K562 (cell line): ENCODE measurements around the gene BCL2L13. TPM values are rescaled to one million over a fixed set of nuclear protein-coding genes. Genes with fewer than 3 reads are reported as not detected.

Experiments used
- ATAC-seq: fragments of 200-7000 bp; cut with Tn5 transposase; 3 replicates; pipeline ENCODE4 v1.9.1; 2020; ENCODE audit warnings: moderate library complexity
- BruUV-seq: library from RNA; stranded (reverse); fragments of 400-500 nt; replicated peaks from 2 replicates; lab custom pipeline; 2021; lab: Mats Ljungman, UMichigan
- CTCF ChIA-PET: fragments of 300-600 bp; formaldehyde crosslinking; extraction: SDS; loops from one replicate; lab custom pipeline; 2021; ENCODE audit warnings: low intra/inter-chr PET ratio; lab: Yijun Ruan, JAX
- POLR2A ChIA-PET: fragments of 300-600, 350-650 bp; sonication (Branson Sonifier 250); formaldehyde crosslinking; extraction: SDS; loops from one replicate; lab custom pipeline; 2021; ENCODE audit warnings: antibody characterized with exemption, inconsistent platforms; lab: Yijun Ruan, JAX
- DNase-seq, 4 experiments: peaks; one replicate each; pipeline versions ENCODE4 v3.0.0 to v3.0.0-alpha.2; 2011 to 2018; ENCODE audit warnings: low spot score in 3 of 4, mixed read lengths in 3 of 4; ENCODE audit errors: extremely low read depth in 1 of 4
- FAIRE-seq: peaks from 2 replicates; lab custom pipeline; 2011; peaks lifted over from hg19 to GRCh38; lab: Jason Lieb, UNC
- H2AFZ ChIP-seq: 2 replicates; pipeline ENCODE4 v1.6.0; 2011; ENCODE audit warnings: low read depth, low read length, control low read depth, inconsistent platforms
- H3K27ac ChIP-seq: fragments of 200-600 bp; 3 replicates; pipeline ENCODE4 v1.8.0; 2011; ENCODE audit warnings: low read depth, mild to moderate bottlenecking, control low read depth, inconsistent platforms, low read length, moderate library complexity, mixed read lengths; ENCODE audit errors: extremely low read depth
- H3K27me3 ChIP-seq, 2 experiments: fragments of 300-600 bp in 1 of 2; 2 replicates in 1 of 2; 3 replicates in 1 of 2; pipeline versions ENCODE4 v1.6.0 to v1.8.0; 2011; ENCODE audit warnings: inconsistent platforms in 2 of 2, low read length in 2 of 2, mild to moderate bottlenecking in 1 of 2, mixed read lengths in 1 of 2, moderate library complexity in 1 of 2; ENCODE audit not compliant: control insufficient read depth in 2 of 2, insufficient read depth in 2 of 2
- H3K36me3 ChIP-seq: fragments of 300-600 bp; 3 replicates; pipeline ENCODE4 v1.8.0; 2011; ENCODE audit warnings: mild to moderate bottlenecking, low read length, inconsistent platforms; ENCODE audit not compliant: control insufficient read depth, insufficient read depth
- H3K4me1 ChIP-seq, 2 experiments: fragments of 200-600 bp in 1 of 2; replicated peaks in 1 of 2; 2 replicates in 1 of 2; 3 replicates in 1 of 2; pipeline versions ENCODE4 v1.5.1 to v1.8.0; 2011; ENCODE audit warnings: inconsistent platforms in 2 of 2, low read length in 2 of 2, mild to moderate bottlenecking in 1 of 2, mixed read lengths in 1 of 2, moderate library complexity in 1 of 2; ENCODE audit not compliant: control insufficient read depth in 2 of 2, insufficient read depth in 2 of 2
- H3K4me2 ChIP-seq: 2 replicates; pipeline ENCODE4 v1.6.1; 2011; ENCODE audit warnings: low read length, control low read depth, inconsistent platforms, mixed read lengths; ENCODE audit not compliant: insufficient read depth
- H3K4me3 ChIP-seq: fragments of 200-600 bp; sonication (generic), shearing (Covaris generic); 2 replicates; pipeline ENCODE4 v1.5.1; 2016; ENCODE audit warnings: control low read depth, inconsistent platforms
- H3K79me2 ChIP-seq: fragments of 200-600 bp; 3 replicates; pipeline ENCODE4 v1.8.0; 2011; ENCODE audit warnings: low read length, inconsistent platforms; ENCODE audit not compliant: control insufficient read depth, insufficient read depth
- H3K9ac ChIP-seq, 2 experiments: 2 replicates each; pipeline versions ENCODE4 v1.6.0 to v1.6.1; 2011; ENCODE audit warnings: low read depth in 2 of 2, low read length in 2 of 2, control low read depth in 1 of 2, inconsistent platforms in 1 of 2, mild to moderate bottlenecking in 1 of 2, mixed read lengths in 1 of 2; ENCODE audit not compliant: insufficient read depth in 1 of 2
- H3K9me1 ChIP-seq: one replicate; pipeline ENCODE4 v1.6.0; 2011; ENCODE audit warnings: inconsistent platforms, mild to moderate bottlenecking, low read length, moderate library complexity; ENCODE audit not compliant: control insufficient read depth, insufficient read depth
- H3K9me3 ChIP-seq: replicated peaks from 2 replicates; pipeline ENCODE4 v1.5.1; 2011; ENCODE audit warnings: low read depth, low read length, inconsistent platforms; ENCODE audit not compliant: control insufficient read depth, insufficient read depth
- H4K20me1 ChIP-seq: replicated peaks from 2 replicates; pipeline ENCODE4 v1.6.1; 2011; ENCODE audit warnings: low read length, inconsistent platforms, mixed read lengths; ENCODE audit not compliant: control insufficient read depth, insufficient read depth
- BACH1 ChIP-seq: fragments of 200-800 bp; sonication (Bioruptor generic); IDR thresholded peaks from 2 replicates; pipeline ENCODE4 v1.6.1; 2016; ENCODE audit warnings: missing genetic modification characterization, missing compliant biosample characterization
- CBX8 ChIP-seq: fragments of 200-600 bp; sonication (generic); IDR thresholded peaks from 2 replicates; pipeline ENCODE4 v1.6.1; 2012; ENCODE audit warnings: borderline replicate concordance, mixed run types, low read depth, mild to moderate bottlenecking, moderate library complexity, mixed read lengths, low read length, control low read depth, inconsistent platforms; ENCODE audit not compliant: poor library complexity, severe bottlenecking; ENCODE audit errors: extremely low read depth
- LCOR ChIP-seq: sonication (generic); formaldehyde crosslinking; IDR thresholded peaks from 2 replicates; pipeline ENCODE4 v1.8.0; 2022; ENCODE audit warnings: mild to moderate bottlenecking, missing genetic modification reagents
- MTF1 ChIP-seq: fragments of 250-450 bp; sonication (Bioruptor Pico); IDR thresholded peaks from 2 replicates; pipeline ENCODE4 v1.9.0; 2021; ENCODE audit warnings: moderate library complexity, mild to moderate bottlenecking, inconsistent platforms, borderline replicate concordance
- PHF20 ChIP-seq: fragments of 450-650 bp; IDR thresholded peaks from 2 replicates; pipeline ENCODE4 v1.6.1; 2018; ENCODE audit not compliant: partially characterized antibody
- SETDB1 ChIP-seq: IDR thresholded peaks from one replicate; pipeline ENCODE4 v1.6.1; 2012; ENCODE audit warnings: low read length, control low read depth, inconsistent platforms
- SIN3A ChIP-seq, 2 experiments: fragments of 150-350 bp in 1 of 2; IDR thresholded peaks; 2 replicates each; pipeline ENCODE4 v1.6.1; 2011 to 2016; ENCODE audit warnings: borderline replicate concordance in 2 of 2, low read depth in 2 of 2, low read length in 2 of 2, mild to moderate bottlenecking in 2 of 2, moderate library complexity in 2 of 2; ENCODE audit not compliant: control insufficient read depth in 1 of 2
- ZNF41 ChIP-seq: fragments of 250-450 bp; sonication (Bioruptor Pico); conservative IDR thresholded peaks from 2 replicates; pipeline ENCODE4 v1.4.0; 2020; ENCODE audit warnings: mild to moderate bottlenecking
- WGBS: fragments of 100-300 bp; shearing (Covaris generic); methylation state at CpG from one replicate; pipeline ENCODE4 v1.1.6; 2016; ENCODE audit warnings: low coverage, mixed read lengths; ENCODE audit not compliant: insufficient coverage; ENCODE audit errors: missing lambda C conversion rate; 5-methylcytosine and 5-hydroxymethylcytosine counted together
- in situ Hi-C: fragments of 300-500 bp; cut with MboI; formaldehyde crosslinking; loops from 4 replicates; pipeline ENCODE4 v1.15.0; 2018; ENCODE audit warnings: inconsistent platforms, mixed read lengths
- intact Hi-C: fragments of 100-400 bp; cut with micrococcal nuclease; formaldehyde crosslinking; loops from 2 replicates; pipeline ENCODE4 v1.14.2; 2022
- polyA plus RNA-seq, 8 experiments: library from polyadenylated mRNA; depleted of rRNA in 4 of 8; stranded (reverse) in 5 of 8; unstranded in 3 of 8; fragments of >200 nt; fragmentation: Nextera tagmentation in 2 of 8; fragmentation: Illumina TruSeq in 1 of 8; extraction: Ambion mirVana in 2 of 8; extraction: Trizol in 1 of 8; gene quantifications; 2 replicates each; pipeline versions ENCODE4 v1.2.1 to v1.2.3, GENCODE V29; 2011 to 2014; ENCODE audit warnings: inconsistent platforms in 1 of 8, missing spikeins in 1 of 8
- total RNA-seq, 7 experiments: library from RNA; depleted of rRNA in 6 of 7; stranded (reverse); fragments of >200 nt in 6 of 7; fragmentation: Illumina TruSeq in 2 of 7; extraction: Trizol in 2 of 7; gene quantifications; 2 replicates each; pipeline versions ENCODE4 v1.2.1 to v1.2.3, GENCODE V29; 2011 to 2021; ENCODE audit warnings: low replicate concordance in 1 of 7
- TF ChIP-seq, protein P1 (sequence below): sonication (generic); formaldehyde crosslinking; IDR thresholded peaks from 2 replicates; pipeline ENCODE4 v1.8.1; 2023; ENCODE audit warnings: missing genetic modification reagents, mild to moderate bottlenecking, borderline replicate concordance
- TF ChIP-seq, protein P2 (sequence below): fragments of 450-650 bp; formaldehyde crosslinking; IDR thresholded peaks from 2 replicates; pipeline ENCODE4 v1.4.0; 2022; ENCODE audit warnings: missing genetic modification characterization
- TF ChIP-seq, protein P3 (sequence below): fragments of 450-650 bp; IDR thresholded peaks from 2 replicates; pipeline ENCODE4 v1.6.1; 2017; ENCODE audit warnings: antibody characterized with exemption

Gene BCL2L13
- total and polyA plus RNA-seq, 9 of the 15 experiments (the other 6 are each of a cell fraction or from before 2014, with no cell fraction given) = 41.5 to 63.4 (median 56.5) TPM

DNA sequence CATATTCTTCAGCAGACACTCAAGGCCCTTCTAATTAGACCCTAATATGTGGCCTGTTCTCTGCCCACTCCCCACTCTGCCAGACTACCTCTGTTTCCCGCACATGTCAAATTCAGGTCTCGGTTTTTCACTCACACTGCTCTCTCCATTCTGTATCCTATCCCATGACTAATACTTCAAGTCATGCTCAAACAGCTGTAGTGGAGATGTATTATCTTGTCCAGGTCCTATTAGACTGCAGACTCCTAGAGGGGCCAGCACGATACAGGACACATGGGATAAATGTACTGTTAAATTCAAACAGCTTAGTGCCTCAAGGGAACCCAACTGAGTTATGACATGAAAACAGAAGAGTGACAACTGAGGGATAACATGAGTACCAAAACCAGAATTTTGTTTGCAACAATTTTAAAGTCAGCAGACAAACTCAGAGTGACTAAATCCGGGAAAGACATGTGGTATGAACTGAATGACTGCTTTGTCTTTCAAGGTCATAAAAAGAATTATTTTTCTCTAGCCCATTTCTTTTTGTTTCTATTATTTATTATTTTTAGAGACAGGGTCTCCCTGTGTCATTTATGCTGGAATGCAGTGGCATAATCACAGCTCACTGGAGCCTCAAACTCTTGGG, 30.6 kb upstream of the BCL2L13 start:
- CTCF ChIA-PET = no interaction called here
- TF ChIP-seq ZNF41 (CRISPR knock-in tag) (no peak), BACH1 (tag) (no peak), PHF20 (no peak), LCOR (CRISPR knock-in tag) (no peak), CBX8 (no peak), SIN3A (IDR thresholded peaks at IDR 0.05; ENCODE audit: borderline replicate concordance in 2 of 2, control insufficient read depth in 1 of 2, low read depth in 2 of 2, low read length in 2 of 2) (no peak), SETDB1 (no peak), MTF1 (CRISPR knock-in tag) (no peak)
- TF ChIP-seq, protein P1, sequence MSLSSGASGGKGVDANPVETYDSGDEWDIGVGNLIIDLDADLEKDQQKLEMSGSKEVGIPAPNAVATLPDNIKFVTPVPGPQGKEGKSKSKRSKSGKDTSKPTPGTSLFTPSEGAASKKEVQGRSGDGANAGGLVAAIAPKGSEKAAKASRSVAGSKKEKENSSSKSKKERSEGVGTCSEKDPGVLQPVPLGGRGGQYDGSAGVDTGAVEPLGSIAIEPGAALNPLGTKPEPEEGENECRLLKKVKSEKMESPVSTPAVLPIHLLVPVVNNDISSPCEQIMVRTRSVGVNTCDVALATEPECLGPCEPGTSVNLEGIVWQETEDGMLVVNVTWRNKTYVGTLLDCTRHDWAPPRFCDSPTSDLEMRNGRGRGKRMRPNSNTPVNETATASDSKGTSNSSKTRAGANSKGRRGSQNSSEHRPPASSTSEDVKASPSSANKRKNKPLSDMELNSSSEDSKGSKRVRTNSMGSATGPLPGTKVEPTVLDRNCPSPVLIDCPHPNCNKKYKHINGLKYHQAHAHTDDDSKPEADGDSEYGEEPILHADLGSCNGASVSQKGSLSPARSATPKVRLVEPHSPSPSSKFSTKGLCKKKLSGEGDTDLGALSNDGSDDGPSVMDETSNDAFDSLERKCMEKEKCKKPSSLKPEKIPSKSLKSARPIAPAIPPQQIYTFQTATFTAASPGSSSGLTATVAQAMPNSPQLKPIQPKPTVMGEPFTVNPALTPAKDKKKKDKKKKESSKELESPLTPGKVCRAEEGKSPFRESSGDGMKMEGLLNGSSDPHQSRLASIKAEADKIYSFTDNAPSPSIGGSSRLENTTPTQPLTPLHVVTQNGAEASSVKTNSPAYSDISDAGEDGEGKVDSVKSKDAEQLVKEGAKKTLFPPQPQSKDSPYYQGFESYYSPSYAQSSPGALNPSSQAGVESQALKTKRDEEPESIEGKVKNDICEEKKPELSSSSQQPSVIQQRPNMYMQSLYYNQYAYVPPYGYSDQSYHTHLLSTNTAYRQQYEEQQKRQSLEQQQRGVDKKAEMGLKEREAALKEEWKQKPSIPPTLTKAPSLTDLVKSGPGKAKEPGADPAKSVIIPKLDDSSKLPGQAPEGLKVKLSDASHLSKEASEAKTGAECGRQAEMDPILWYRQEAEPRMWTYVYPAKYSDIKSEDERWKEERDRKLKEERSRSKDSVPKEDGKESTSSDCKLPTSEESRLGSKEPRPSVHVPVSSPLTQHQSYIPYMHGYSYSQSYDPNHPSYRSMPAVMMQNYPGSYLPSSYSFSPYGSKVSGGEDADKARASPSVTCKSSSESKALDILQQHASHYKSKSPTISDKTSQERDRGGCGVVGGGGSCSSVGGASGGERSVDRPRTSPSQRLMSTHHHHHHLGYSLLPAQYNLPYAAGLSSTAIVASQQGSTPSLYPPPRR (CRISPR knock-in tag) = no peak
- TF ChIP-seq, protein P2, sequence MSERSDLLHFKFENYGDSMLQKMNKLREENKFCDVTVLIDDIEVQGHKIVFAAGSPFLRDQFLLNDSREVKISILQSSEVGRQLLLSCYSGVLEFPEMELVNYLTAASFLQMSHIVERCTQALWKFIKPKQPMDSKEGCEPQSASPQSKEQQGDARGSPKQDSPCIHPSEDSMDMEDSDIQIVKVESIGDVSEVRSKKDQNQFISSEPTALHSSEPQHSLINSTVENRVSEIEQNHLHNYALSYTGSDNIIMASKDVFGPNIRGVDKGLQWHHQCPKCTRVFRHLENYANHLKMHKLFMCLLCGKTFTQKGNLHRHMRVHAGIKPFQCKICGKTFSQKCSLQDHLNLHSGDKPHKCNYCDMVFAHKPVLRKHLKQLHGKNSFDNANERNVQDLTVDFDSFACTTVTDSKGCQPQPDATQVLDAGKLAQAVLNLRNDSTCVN (CRISPR knock-in tag) = no peak
- TF ChIP-seq, protein P3, sequence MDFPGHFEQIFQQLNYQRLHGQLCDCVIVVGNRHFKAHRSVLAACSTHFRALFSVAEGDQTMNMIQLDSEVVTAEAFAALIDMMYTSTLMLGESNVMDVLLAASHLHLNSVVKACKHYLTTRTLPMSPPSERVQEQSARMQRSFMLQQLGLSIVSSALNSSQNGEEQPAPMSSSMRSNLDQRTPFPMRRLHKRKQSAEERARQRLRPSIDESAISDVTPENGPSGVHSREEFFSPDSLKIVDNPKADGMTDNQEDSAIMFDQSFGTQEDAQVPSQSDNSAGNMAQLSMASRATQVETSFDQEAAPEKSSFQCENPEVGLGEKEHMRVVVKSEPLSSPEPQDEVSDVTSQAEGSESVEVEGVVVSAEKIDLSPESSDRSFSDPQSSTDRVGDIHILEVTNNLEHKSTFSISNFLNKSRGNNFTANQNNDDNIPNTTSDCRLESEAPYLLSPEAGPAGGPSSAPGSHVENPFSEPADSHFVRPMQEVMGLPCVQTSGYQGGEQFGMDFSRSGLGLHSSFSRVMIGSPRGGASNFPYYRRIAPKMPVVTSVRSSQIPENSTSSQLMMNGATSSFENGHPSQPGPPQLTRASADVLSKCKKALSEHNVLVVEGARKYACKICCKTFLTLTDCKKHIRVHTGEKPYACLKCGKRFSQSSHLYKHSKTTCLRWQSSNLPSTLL = no peak
- TF ChIP-seq, all 486 proteins: peak for 0
- Histone ChIP-seq H3K9me3 (no peaks in the 10 kb centered on the region), H3K27me3 (no peaks in the 10 kb centered on the region), H3K4me2 (no peak overlapping the region), H4K20me1 (no peaks in the 10 kb centered on the region), H2AFZ (no peak overlapping the region), H3K9ac (no peak overlapping the region), H3K9me1 (no peaks in the 10 kb centered on the region), H3K4me1 (no peaks in the 10 kb centered on the region; a peak in 1 of 5 replicates), H3K36me3 (peaks cover 83% of the 10 kb centered on the region), H3K27ac (no peak overlapping the region), H3K79me2 (peaks cover 21% of the 10 kb centered on the region; the same call in 2 of the 3 replicates), H3K4me3 (no peak overlapping the region)
- ATAC-seq = 0 out of 3 replicates have a peak, but pooled peaks have one; percentile 39
- POLR2A ChIA-PET = interaction anchor here (0.6 to 0.8 kb wide), 3 partner anchors 20 to 459 kb away, joined by 3 read pairs; no protein-coding TSS in a partner anchor
- no peak for DNase-seq
- in situ Hi-C loops = no loop called here
- no peak for FAIRE-seq
- 91% methylated on average over 4 of the region's 4 CpGs for WGBS
- BruUV-seq = no TSS peak
- intact Hi-C loops = no loop called here
